ENCODE measurements around the gene LRP1B. TPM values are rescaled to one million over a fixed set of nuclear protein-coding genes. Genes with fewer than 3 reads are reported as not detected.
"Not testable (repeated sequence)": the region's sequence is repeated elsewhere in the genome, so short reads cannot be mapped to it uniquely, and the experiment has no call there.

LRP1B gene
- total and polyA plus RNA-seq, 2 donors from 2014 or later, result 0.69 to 1.2 TPM

GRCh38 chr2:140424471-140424870, 1706.3 kb downstream of the LRP1B start:
- H3K36me3 ChIP-seq (ENCODE audit: control insufficient read depth in 2 of 3, insufficient read depth in 3 of 3, low read length in 3 of 3), result no peaks in the 10 kb centered on the region
- H3K27ac ChIP-seq (ENCODE audit: low read depth in 2 of 2, low read length in 2 of 2), result no peak overlapping the region
- DNase-seq, result no peak
- no peak overlapping the region for H3K4me3 ChIP-seq (ENCODE audit: low read length in 3 of 3)
- no peak overlapping the region for H3K9ac ChIP-seq (ENCODE audit: low read length in 3 of 3)
- no peak for FAIRE-seq
- H3K4me1 ChIP-seq (ENCODE audit: control insufficient read depth in 2 of 3, insufficient read depth in 2 of 3, low read depth in 1 of 3, low read length in 3 of 3), result no peaks in the 10 kb centered on the region
- no peaks in the 10 kb centered on the region for H3K9me3 ChIP-seq (ENCODE audit: control insufficient read depth in 2 of 3, insufficient read depth in 1 of 3, low read length in 3 of 3)
- intact Hi-C loops (cut with DNase I), result no loop called here
- TF ChIP-seq CTCF (IDR thresholded peaks at IDR 0.05; ENCODE audit: borderline replicate concordance, extremely low read depth, insufficient read depth), result no peak
- no peaks in the 10 kb centered on the region for H3K27me3 ChIP-seq (ENCODE audit: control insufficient read depth, insufficient read depth, low read length)

- Histone ChIP-seq H3K27me3 (ENCODE audit: control insufficient read depth, insufficient read depth, low read length) (no peaks in the 10 kb centered on the region), H3K4me3 (ENCODE audit: low read length in 3 of 3) (no peak overlapping the region), H3K9ac (ENCODE audit: low read length in 3 of 3) (no peak overlapping the region), H3K9me3 (ENCODE audit: control insufficient read depth in 2 of 3, insufficient read depth in 1 of 3, low read length in 3 of 3) (no peaks in the 10 kb centered on the region), H3K4me1 (ENCODE audit: control insufficient read depth in 2 of 3, insufficient read depth in 2 of 3, low read depth in 1 of 3, low read length in 3 of 3) (no peaks in the 10 kb centered on the region), H3K36me3 (ENCODE audit: control insufficient read depth in 2 of 3, insufficient read depth in 3 of 3, low read length in 3 of 3) (no peaks in the 10 kb centered on the region), H3K27ac (ENCODE audit: low read depth in 2 of 2, low read length in 2 of 2) (no peak overlapping the region)
- DNase-seq (no peak), FAIRE-seq (no peak)
- TF ChIP-seq CTCF (IDR thresholded peaks at IDR 0.05; ENCODE audit: borderline replicate concordance, extremely low read depth, insufficient read depth), result no peak
- intact Hi-C loops (cut with DNase I), result no loop called here
These were observed 1708.1 kb downstream of the LRP1B start for GRCh38 chr2:140422759-140423158.

- no peak for DNase-seq
- Histone ChIP-seq H3K27me3 (ENCODE audit: control insufficient read depth, insufficient read depth, low read length) (no peaks in the 10 kb centered on the region), H3K36me3 (ENCODE audit: control insufficient read depth in 2 of 3, insufficient read depth in 3 of 3, low read length in 3 of 3) (no peaks in the 10 kb centered on the region), H3K27ac (ENCODE audit: low read depth in 2 of 2, low read length in 2 of 2) (no peak overlapping the region), H3K4me1 (ENCODE audit: control insufficient read depth in 2 of 3, insufficient read depth in 2 of 3, low read depth in 1 of 3, low read length in 3 of 3) (no peaks in the 10 kb centered on the region), H3K9ac (ENCODE audit: low read length in 3 of 3) (no peak overlapping the region), H3K9me3 (ENCODE audit: control insufficient read depth in 2 of 3, insufficient read depth in 1 of 3, low read length in 3 of 3) (no peaks in the 10 kb centered on the region), H3K4me3 (ENCODE audit: low read length in 3 of 3) (no peak overlapping the region)
- intact Hi-C loops (cut with DNase I), result no loop called here
- TF ChIP-seq CTCF (IDR thresholded peaks at IDR 0.05; ENCODE audit: borderline replicate concordance, extremely low read depth, insufficient read depth), result no peak
- FAIRE-seq, result no peak
These were observed 1713.3 kb downstream of the LRP1B start for GRCh38 chr2:140417504-140417903.

- H3K36me3 ChIP-seq (ENCODE audit: control insufficient read depth in 2 of 3, insufficient read depth in 3 of 3, low read length in 3 of 3), result no peaks in the 10 kb centered on the region
- FAIRE-seq, result no peak
- H3K4me3 ChIP-seq (ENCODE audit: low read length in 3 of 3), result no peak overlapping the region
- no peak overlapping the region for H3K27ac ChIP-seq (ENCODE audit: low read depth in 2 of 2, low read length in 2 of 2)
- DNase-seq, result no peak
- TF ChIP-seq CTCF (IDR thresholded peaks at IDR 0.05; ENCODE audit: borderline replicate concordance, extremely low read depth, insufficient read depth), result no peak
- no peaks in the 10 kb centered on the region for H3K9me3 ChIP-seq (ENCODE audit: control insufficient read depth in 2 of 3, insufficient read depth in 1 of 3, low read length in 3 of 3)
- H3K4me1 ChIP-seq (ENCODE audit: control insufficient read depth in 2 of 3, insufficient read depth in 2 of 3, low read depth in 1 of 3, low read length in 3 of 3), result no peaks in the 10 kb centered on the region
- H3K9ac ChIP-seq (ENCODE audit: low read length in 3 of 3), result no peak overlapping the region
- intact Hi-C loops (cut with DNase I), result no loop called here
- H3K27me3 ChIP-seq (ENCODE audit: control insufficient read depth, insufficient read depth, low read length), result no peaks in the 10 kb centered on the region
These were observed 1714.2 kb downstream of the LRP1B start for GRCh38 chr2:140416577-140416976.

GRCh38 chr2:140415035-140415434, 1715.8 kb downstream of the LRP1B start:
- H3K4me1 ChIP-seq (ENCODE audit: control insufficient read depth in 2 of 3, insufficient read depth in 2 of 3, low read depth in 1 of 3, low read length in 3 of 3); FAIRE-seq; DNase-seq; intact Hi-C loops (cut with DNase I); H3K36me3 ChIP-seq (ENCODE audit: control insufficient read depth in 2 of 3, insufficient read depth in 3 of 3, low read length in 3 of 3); H3K27ac ChIP-seq (ENCODE audit: low read depth in 2 of 2, low read length in 2 of 2); H3K9ac ChIP-seq (ENCODE audit: low read length in 3 of 3); H3K9me3 ChIP-seq (ENCODE audit: control insufficient read depth in 2 of 3, insufficient read depth in 1 of 3, low read length in 3 of 3); H3K27me3 ChIP-seq (ENCODE audit: control insufficient read depth, insufficient read depth, low read length); H3K4me3 ChIP-seq (ENCODE audit: low read length in 3 of 3): not testable (repeated sequence)
